ENCODE measurements around the gene SLC9A7.
A peak's percentile ranks its signal among the peaks of the same experiment; 100 is the strongest.

Gene SLC9A7

DNA sequence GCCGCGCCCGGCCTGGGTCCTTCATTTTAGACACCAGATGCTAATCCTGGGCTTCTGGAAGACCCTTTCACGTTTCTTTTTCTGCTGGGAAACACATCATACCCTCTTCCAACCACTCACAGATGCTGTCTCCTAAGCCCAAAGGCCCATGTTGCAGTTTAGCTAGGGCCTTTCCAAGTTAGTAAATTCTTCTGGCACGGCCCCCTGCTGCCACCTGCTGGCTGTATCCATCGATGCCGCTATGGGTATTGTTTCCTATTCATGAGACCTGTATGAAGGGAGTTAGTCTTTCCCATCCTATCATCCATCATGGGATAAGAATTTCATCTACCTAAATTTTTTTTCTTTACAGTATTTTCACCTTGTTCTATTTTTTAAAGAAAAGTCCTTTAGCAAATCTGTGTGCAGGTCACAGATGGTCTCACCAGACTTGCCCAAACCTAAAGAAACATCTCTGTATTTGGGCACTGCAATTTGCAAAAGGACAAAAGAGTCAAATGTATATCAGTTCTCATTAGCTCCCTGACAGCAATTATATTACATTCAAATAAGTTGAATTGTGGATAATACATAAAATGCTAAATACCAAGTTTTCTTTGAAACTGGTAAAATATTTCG is 37.8 kb upstream of the SLC9A7 start:
- no peak overlapping the region for H3K27ac ChIP-seq (ENCODE audit: low read length)
- H2AFZ ChIP-seq (ENCODE audit: low read length), result no peak overlapping the region
- no peaks in the 10 kb centered on the region for H3K9me3 ChIP-seq (replicated peaks; ENCODE audit: insufficient read depth, low read length)
- no peak overlapping the region for H3K4me3 ChIP-seq (ENCODE audit: low read length)
- no peaks in the 10 kb centered on the region for H4K20me1 ChIP-seq (ENCODE audit: insufficient read depth, low read length)
- H3K79me2 ChIP-seq (ENCODE audit: low read length), result no peaks in the 10 kb centered on the region
- no peaks in the 10 kb centered on the region for H3K36me3 ChIP-seq (replicated peaks; ENCODE audit: insufficient read depth, low read length)
- no peaks in the 10 kb centered on the region for H3K27me3 ChIP-seq (replicated peaks; ENCODE audit: insufficient read depth, low read length)
- H3F3A ChIP-seq (ENCODE audit: insufficient read depth, low read length), result no peaks in the 10 kb centered on the region
- no peaks in the 10 kb centered on the region for H3K9me2 ChIP-seq (replicated peaks; ENCODE audit: insufficient read depth, low read length)
- DNase-seq, result peak; percentile 50
- no peak overlapping the region for H3K9ac ChIP-seq (ENCODE audit: low read length)
- H3K4me1 ChIP-seq (ENCODE audit: low read length), result peaks cover 7% of the 10 kb centered on the region; the same call in 1 of the 2 replicates
- TF ChIP-seq, protein P1, sequence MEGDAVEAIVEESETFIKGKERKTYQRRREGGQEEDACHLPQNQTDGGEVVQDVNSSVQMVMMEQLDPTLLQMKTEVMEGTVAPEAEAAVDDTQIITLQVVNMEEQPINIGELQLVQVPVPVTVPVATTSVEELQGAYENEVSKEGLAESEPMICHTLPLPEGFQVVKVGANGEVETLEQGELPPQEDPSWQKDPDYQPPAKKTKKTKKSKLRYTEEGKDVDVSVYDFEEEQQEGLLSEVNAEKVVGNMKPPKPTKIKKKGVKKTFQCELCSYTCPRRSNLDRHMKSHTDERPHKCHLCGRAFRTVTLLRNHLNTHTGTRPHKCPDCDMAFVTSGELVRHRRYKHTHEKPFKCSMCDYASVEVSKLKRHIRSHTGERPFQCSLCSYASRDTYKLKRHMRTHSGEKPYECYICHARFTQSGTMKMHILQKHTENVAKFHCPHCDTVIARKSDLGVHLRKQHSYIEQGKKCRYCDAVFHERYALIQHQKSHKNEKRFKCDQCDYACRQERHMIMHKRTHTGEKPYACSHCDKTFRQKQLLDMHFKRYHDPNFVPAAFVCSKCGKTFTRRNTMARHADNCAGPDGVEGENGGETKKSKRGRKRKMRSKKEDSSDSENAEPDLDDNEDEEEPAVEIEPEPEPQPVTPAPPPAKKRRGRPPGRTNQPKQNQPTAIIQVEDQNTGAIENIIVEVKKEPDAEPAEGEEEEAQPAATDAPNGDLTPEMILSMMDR (IDR thresholded peaks at IDR 0.05; ENCODE audit: low read length), result peak; percentile 73
- TF ChIP-seq EZH2phosphoT487 (IDR thresholded peaks at IDR 0.05; ENCODE audit: low read length) (no peak), EZH2 (optimal IDR thresholded peaks at IDR 0.05; ENCODE audit: low read depth, low read length) (no peak)
- H3K4me2 ChIP-seq (ENCODE audit: low read depth, low read length), result no peak overlapping the region

DNA sequence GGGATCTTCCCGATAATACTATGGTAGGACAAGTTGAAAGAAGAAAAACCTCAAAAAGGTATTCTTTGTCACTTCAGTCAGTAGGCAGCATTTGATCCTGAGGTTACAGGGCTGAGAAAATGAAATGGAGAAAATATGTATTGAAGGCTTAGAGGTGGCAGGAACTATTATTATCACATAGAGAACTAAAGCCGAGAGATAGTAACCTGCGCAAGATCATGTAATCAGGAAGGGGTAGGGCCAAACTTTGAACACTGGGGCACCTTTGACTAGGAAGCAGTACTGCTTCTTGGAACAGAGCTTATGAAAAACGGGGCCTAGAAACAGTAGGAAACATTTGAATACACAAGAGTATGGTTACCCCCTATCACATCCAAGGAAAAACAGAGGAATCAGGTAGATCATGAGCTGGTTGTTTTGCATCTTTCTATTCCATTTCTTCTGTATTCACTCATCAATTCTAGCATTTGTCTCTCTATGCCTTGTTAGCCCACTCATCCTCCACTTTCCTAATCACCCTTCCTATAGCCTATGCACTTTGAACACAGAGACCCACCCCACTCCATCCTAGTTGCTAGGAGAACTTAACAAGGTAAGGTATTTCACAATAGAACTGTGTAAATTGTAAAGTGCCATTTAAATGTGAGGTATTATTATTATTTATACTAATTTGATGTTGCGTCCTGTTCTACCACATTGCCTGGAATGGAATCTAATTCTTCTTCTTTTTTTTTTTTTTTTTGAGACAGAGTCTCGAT is 34.6 kb upstream of the SLC9A7 start:
- H3F3A ChIP-seq (ENCODE audit: insufficient read depth, low read length), result no peaks in the 10 kb centered on the region
- H3K4me1 ChIP-seq (ENCODE audit: low read length), result peaks cover 7% of the 10 kb centered on the region; the same call in 1 of the 2 replicates
- H3K79me2 ChIP-seq (ENCODE audit: low read length), result no peaks in the 10 kb centered on the region
- H2AFZ ChIP-seq (ENCODE audit: low read length), result no peak overlapping the region
- no peaks in the 10 kb centered on the region for H4K20me1 ChIP-seq (ENCODE audit: insufficient read depth, low read length)
- no peak for DNase-seq
- H3K9ac ChIP-seq (ENCODE audit: low read length), result no peak overlapping the region
- H3K27ac ChIP-seq (ENCODE audit: low read length), result no peak overlapping the region
- H3K36me3 ChIP-seq (replicated peaks; ENCODE audit: insufficient read depth, low read length), result no peaks in the 10 kb centered on the region
- H3K4me2 ChIP-seq (ENCODE audit: low read depth, low read length), result no peak overlapping the region
- H3K9me2 ChIP-seq (replicated peaks; ENCODE audit: insufficient read depth, low read length), result no peaks in the 10 kb centered on the region
- no peak overlapping the region for H3K4me3 ChIP-seq (ENCODE audit: low read length)
- TF ChIP-seq EZH2phosphoT487 (IDR thresholded peaks at IDR 0.05; ENCODE audit: low read length) (no peak), EZH2 (optimal IDR thresholded peaks at IDR 0.05; ENCODE audit: low read depth, low read length) (no peak)
- TF ChIP-seq, protein P1 (IDR thresholded peaks at IDR 0.05; ENCODE audit: low read length), result no peak
- H3K27me3 ChIP-seq (replicated peaks; ENCODE audit: insufficient read depth, low read length), result no peaks in the 10 kb centered on the region
- H3K9me3 ChIP-seq (replicated peaks; ENCODE audit: insufficient read depth, low read length), result no peaks in the 10 kb centered on the region

- Histone ChIP-seq H3K4me3 (ENCODE audit: low read length) (no peak overlapping the region), H3K27ac (ENCODE audit: low read length) (no peak overlapping the region), H3K9ac (ENCODE audit: low read length) (no peak overlapping the region), H2AFZ (ENCODE audit: low read length) (no peak overlapping the region), H3K9me2 (replicated peaks; ENCODE audit: insufficient read depth, low read length) (no peaks in the 10 kb centered on the region), H3K4me2 (ENCODE audit: low read depth, low read length) (no peak overlapping the region), H3K27me3 (replicated peaks; ENCODE audit: insufficient read depth, low read length) (no peaks in the 10 kb centered on the region), H3K9me3 (replicated peaks; ENCODE audit: insufficient read depth, low read length) (no peaks in the 10 kb centered on the region), H3K36me3 (replicated peaks; ENCODE audit: insufficient read depth, low read length) (no peaks in the 10 kb centered on the region), H3K79me2 (ENCODE audit: low read length) (no peaks in the 10 kb centered on the region), H3F3A (ENCODE audit: insufficient read depth, low read length) (no peaks in the 10 kb centered on the region), H4K20me1 (ENCODE audit: insufficient read depth, low read length) (no peaks in the 10 kb centered on the region), H3K4me1 (ENCODE audit: low read length) (peaks cover 7% of the 10 kb centered on the region; the same call in 1 of the 2 replicates)
- TF ChIP-seq, protein P1 (IDR thresholded peaks at IDR 0.05; ENCODE audit: low read length), result no peak
- TF ChIP-seq EZH2 (optimal IDR thresholded peaks at IDR 0.05; ENCODE audit: low read depth, low read length) (no peak), EZH2phosphoT487 (IDR thresholded peaks at IDR 0.05; ENCODE audit: low read length) (no peak)
- no peak for DNase-seq
Observed at GRCh38 chrX:46792810-46793188, 33.9 kb upstream of the SLC9A7 start.

All from MM.1S (cell line).